OCI-LY1 (cell line): ENCODE data around the gene PRPF6.

Source experiments
- CTCF ChIP-seq: fragments of 200-600 bp; sonication (generic), shearing (Covaris generic); IDR thresholded peaks from 2 replicates; pipeline ENCODE4 v1.5.1; 2017; ENCODE audit warnings: mild to moderate bottlenecking, antibody characterized with exemption, low read length, moderate library complexity, mixed read lengths
- EZH2 ChIP-seq: fragments of 200-600 bp; sonication (generic), shearing (Covaris generic); IDR thresholded peaks from 2 replicates; pipeline ENCODE4 v1.8.0; 2017; ENCODE audit warnings: borderline replicate concordance, mixed run types, mild to moderate bottlenecking, antibody characterized with exemption, low read length, moderate library complexity, mixed read lengths

- TF ChIP-seq CTCF (no peak), EZH2 (no peak)
Observed at GRCh38 chr20:64037498-64038213, 56.7 kb downstream of the PRPF6 start.
